Stimulated activated CD4-positive, alpha-beta T cell treated with anti-CD3 and anti-CD28 coated beads, Interleukin-1b, Interleukin-23, amount 100 ng/mL, for 1 hour (primary cell): Measurements from ENCODE around the gene ZNF66.
A peak's percentile ranks its signal among the peaks of the same experiment; 100 is the strongest.
"Not testable (repeated sequence)": the region's sequence is repeated elsewhere in the genome, so short reads cannot be mapped to it uniquely, and the experiment has no call there.

ENCODE experiments used
- DNase-seq, 2 donors: peaks; one replicate each; pipeline ENCODE4 v3.0.0-alpha.2; 2020; ENCODE audit warnings: low read depth in 2 of 2

The ZNF66 gene

DNA sequence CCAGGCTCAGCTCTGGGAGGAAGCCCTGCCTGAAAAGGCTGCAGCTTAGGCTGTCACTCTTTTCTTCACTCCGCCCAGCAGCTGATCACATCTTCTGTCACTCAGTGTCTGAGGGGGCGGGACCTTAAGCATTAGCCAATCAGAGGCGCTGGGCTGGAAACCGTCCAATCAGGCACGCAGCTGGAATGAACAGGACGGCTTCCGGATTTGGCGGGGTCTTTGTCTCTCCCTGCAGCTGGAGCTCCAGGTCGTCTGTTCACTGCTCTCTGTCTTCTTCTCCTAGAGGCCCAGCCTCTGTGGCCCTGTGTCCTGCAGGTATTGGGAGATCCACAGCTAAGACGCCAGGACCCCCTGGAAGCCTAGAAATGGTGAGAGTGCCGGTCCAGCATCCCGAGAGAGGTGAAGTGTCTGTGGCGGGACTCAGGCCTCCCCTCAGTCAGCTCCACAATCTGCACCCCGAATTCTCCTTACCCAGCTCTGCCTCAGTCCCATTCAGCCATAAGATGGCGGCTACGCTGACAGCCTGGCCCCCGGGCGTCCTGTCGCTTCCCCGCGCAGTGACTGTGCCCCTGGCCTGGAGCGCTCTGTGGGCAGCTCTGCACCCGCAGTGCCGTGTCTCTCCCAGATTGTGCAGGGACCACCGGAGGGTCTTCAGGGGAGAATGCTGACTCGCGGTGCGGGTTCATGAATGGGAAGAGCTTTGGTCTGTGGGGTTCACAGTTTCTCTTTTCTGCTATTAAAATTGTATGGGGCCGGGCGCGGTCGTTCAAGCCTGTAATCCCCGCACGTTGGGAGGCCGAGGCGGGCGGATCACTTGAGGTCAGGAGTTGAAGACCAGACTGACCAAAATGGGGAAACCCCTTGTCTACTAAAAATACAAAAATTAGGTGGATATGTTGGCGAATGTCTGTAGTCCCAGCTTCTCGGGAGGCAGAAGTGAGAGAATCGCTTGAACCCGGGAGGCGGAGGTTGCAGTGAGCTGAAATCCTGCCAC, at the start of gene ZNF66:
Gene ZNF66, plus strand, starts transcription at position 222 of the 994 bp plus-strand sequence. Its CDS starts 144 bp downstream, at position 366.
- peak; percentile 84 to 86 for DNase-seq

DNA sequence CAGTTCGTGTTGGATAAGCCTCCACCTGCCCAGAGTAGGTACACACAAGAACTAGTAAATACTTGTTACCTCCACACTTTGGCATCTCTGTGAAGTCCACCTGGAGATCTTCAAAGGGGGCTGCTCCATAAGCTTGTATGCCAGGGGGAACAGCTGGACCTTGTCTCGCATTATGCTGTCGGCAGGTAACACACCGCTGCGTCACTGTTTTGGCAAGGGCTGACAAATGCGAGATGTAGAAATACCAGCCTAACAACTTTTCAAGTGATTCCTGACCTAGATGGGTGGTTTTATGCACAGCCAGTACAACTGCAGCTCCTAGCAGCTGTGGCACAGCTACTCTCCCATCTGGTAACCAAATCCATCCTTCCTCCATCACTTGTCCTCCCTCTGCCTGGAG, 25.9 kb upstream of the ZNF66 start:
- DNase-seq: not testable (repeated sequence)

DNA sequence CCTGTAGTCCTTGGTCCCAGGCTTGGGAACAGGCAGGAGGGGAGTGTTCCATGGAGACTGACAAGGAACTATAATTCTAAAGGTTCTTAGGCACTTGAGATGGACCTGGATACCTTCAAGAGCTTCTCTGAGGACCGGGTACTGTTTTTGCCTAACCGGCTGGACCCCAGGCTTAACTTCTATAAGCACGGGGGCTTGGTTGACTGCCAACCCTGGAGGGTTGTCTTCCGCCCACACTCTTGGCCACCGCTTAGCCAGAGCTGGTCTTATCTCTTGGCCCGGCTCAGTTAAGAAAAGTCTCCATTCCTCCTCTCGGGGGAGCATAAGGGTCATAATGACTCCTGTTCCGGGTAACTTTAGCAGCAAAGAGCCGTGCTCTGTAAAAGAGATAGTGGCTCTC, 23.8 kb upstream of the ZNF66 start:
- DNase-seq: not testable (repeated sequence)

DNA sequence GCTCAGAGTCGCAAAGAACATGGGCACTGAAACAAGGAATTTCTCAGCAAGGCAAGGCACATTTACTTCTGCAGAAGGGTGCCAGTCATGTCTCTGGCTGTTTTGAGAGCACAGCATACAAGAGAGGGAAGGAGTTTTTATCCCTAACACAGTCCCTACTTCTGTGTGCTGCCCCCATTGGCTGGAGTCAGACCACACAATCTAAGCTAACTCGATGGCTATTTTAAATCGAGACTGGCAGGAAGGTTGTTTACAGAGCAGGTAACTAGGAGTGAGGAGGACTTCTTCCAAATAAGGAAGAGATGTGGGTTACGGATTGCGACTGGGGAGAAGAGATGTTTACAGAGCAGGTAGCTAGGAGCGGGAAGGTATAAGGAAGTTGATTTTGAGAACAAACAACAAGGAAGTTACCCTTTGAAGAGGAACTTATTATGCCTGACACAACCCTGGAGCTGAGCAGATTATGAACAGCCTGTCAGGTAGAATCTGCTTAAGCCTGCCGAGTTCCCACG, 6.8 kb upstream of the ZNF66 start:
- not testable (repeated sequence) for DNase-seq

DNA sequence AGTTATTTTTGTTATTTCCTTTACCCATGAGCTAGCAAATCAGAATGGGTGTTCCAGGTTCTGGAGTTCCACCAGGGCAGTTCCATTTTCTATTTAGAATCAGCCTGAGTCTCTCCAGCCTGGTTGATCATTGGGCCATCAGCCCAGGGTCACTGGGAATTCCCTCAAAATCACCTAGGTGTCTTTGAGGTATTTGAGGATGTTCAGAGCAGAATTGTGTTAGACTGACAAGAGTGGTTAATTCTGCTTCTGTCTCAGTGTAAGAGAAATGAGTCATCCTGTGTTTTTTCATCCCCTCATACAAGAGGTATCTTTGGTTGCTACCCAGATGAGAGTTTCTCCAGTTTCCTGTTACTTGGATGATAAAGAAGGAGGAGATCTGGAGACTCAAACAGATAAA, 11.7 kb downstream of the ZNF66 start:
- no peak for DNase-seq

DNA sequence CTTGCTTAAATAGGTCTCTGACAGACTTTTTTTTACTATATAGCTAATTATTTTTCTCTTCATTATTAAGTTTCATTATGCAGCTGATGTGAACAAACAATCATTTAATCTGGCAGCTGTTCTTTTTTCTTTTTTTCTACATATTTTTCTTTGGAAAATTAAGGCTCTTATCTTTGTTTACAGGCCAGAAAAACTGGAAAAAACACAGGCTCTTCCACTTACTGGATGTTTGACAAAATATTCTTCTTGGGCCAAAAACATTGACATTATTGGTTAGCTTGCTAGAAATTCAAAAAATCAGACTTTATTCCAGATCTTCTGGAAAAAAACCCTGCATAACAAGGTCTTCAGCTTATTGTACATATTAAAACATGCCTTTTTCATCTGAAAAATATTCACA, 15.7 kb downstream of the ZNF66 start:
- no peak for DNase-seq

DNA sequence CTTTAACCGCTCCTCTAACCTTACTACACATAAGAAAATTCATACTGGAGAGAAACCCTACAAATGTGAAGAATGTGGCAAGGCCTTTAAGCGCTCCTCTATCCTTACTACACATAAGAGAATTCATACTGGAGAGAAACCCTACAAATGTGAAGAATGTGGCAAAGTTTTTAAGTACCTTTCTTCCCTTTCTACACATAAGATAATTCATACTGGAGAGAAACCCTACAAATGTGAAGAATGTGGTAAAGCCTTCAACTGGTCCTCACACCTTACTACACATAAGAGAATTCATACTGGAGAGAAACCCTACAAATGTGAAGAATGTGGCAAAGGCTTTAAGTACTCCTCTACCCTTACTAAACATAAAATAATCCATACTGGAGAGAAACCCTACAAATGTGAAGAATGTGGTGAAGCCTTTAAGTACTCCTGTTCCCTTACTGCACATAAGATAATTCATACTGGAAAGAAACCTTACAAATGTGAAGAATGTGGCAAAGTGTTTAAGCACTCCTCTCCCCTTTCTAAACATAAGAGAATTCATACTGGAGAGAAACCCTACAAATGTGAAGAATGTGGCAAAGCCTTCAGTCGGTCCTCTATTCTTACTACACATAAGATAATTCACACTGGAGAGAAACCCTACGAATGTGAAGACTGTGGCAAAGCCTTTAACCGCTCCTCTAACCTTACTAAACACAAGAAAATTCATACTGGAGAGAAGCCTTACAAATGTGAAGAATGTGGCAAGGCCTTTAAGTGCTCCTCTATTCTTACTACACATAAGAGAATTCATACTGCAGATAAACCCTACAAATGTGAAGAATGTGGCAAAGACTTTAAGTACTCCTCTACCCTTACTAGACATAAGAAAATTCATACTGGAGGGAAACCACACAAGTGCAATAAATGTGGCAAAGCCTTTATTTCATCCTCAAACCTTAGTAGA, 30.5 kb downstream of the ZNF66 start:
- DNase-seq: not testable (repeated sequence)

DNA sequence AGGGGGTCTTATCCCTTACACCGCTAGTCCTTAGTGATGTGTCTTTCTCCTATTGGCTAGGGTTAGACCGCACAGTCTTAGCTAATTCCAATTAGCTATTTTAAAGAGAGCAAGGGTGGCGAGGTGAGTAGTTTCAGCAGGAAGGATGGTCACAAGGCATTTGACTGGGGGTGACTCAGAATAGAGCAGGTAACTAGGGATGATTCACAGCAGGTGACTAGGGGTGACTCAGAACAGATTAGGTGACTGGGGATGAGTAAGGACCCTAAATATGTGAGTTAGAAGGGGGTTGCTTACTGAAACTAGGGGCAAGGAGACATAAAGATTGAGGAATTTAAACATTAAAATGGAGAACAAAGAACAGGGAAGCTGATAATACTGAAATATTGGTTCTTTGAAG, 64.3 kb downstream of the ZNF66 start:
- DNase-seq: no peak
